Measurements from ENCODE around the gene PIK3C2G.

Gene PIK3C2G

DNA sequence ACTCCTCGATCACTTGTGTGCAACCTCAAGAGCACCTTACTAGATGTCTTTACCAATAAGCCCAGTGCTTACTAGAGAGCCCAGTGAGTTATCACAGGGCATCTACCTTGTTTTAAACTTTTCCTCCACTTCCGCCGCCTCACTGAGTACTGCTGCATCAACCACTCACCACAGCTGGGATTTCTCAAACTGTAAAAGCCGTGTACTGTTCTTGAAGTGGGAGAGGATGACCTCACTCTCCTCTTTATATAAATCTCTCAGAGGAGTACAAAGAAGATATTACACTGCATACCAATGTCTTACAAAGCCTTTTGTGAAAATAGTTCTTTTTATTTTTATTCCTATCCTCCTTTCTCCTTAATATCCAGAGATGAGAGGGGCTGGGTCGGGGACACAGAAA lies 382.4 kb downstream of the PIK3C2G start:
- Histone ChIP-seq H3K56ac (ENCODE audit: low read length) (no peak overlapping the region), H3K27ac (ENCODE audit: low read depth, low read length) (no peak overlapping the region), H3K4me1 (ENCODE audit: control insufficient read depth, low read depth, low read length) (no peaks in the 10 kb centered on the region), H2AK5ac (ENCODE audit: low read length) (no peak overlapping the region), H3K79me2 (ENCODE audit: control insufficient read depth, insufficient read depth, low read length) (no peaks in the 10 kb centered on the region), H2BK15ac (replicated peaks; ENCODE audit: low read depth) (no peak overlapping the region), H3K27me3 (ENCODE audit: insufficient read depth, low read length, poor library complexity) (no peaks in the 10 kb centered on the region), H3K18ac (ENCODE audit: low read length) (no peak overlapping the region), H2BK120ac (ENCODE audit: low read depth, low read length) (no peak overlapping the region), H3K4ac (ENCODE audit: low read depth, low read length) (no peak overlapping the region), H3K4me3 (ENCODE audit: low read length) (no peak overlapping the region), H3K79me1 (ENCODE audit: low read length) (no peaks in the 10 kb centered on the region), H3K23ac (ENCODE audit: low read length) (no peak overlapping the region), H3K36me3 (ENCODE audit: control insufficient read depth, insufficient read depth, low read length) (no peaks in the 10 kb centered on the region), H2BK5ac (ENCODE audit: low read length) (no peak overlapping the region), H4K8ac (ENCODE audit: low read depth, low read length) (no peak overlapping the region), H3K9ac (ENCODE audit: low read length) (no peak overlapping the region), H4K5ac (ENCODE audit: low read length) (no peak overlapping the region), H3K4me2 (ENCODE audit: low read length) (no peak overlapping the region)
- DNase-seq = no peak
- WGBS (ENCODE audit: extremely low coverage, insufficient coverage, low lambda C conversion rate) = no CpG with 5 or more reads among the region's 5 CpGs

GRCh38 chr12:18644564-18644963 lies 383.2 kb downstream of the PIK3C2G start:
- H4K5ac ChIP-seq (ENCODE audit: low read length) = no peak overlapping the region
- H3K56ac ChIP-seq (ENCODE audit: low read length) = no peak overlapping the region
- no peaks in the 10 kb centered on the region for H3K36me3 ChIP-seq (ENCODE audit: control insufficient read depth, insufficient read depth, low read length)
- H3K4me1 ChIP-seq (ENCODE audit: control insufficient read depth, low read depth, low read length) = no peaks in the 10 kb centered on the region
- H2AK5ac ChIP-seq (ENCODE audit: low read length) = no peak overlapping the region
- WGBS (ENCODE audit: extremely low coverage, insufficient coverage, low lambda C conversion rate) = no CpG with 5 or more reads among the region's 3 CpGs
- H3K4me3 ChIP-seq (ENCODE audit: low read length) = no peak overlapping the region
- H3K79me1 ChIP-seq (ENCODE audit: low read length) = no peaks in the 10 kb centered on the region
- no peak overlapping the region for H2BK120ac ChIP-seq (ENCODE audit: low read depth, low read length)
- H3K4me2 ChIP-seq (ENCODE audit: low read length) = no peak overlapping the region
- no peak overlapping the region for H2BK5ac ChIP-seq (ENCODE audit: low read length)
- no peak for DNase-seq
- no peaks in the 10 kb centered on the region for H3K27me3 ChIP-seq (ENCODE audit: insufficient read depth, low read length, poor library complexity)
- no peak overlapping the region for H3K27ac ChIP-seq (ENCODE audit: low read depth, low read length)
- H3K79me2 ChIP-seq (ENCODE audit: control insufficient read depth, insufficient read depth, low read length) = no peaks in the 10 kb centered on the region
- no peak overlapping the region for H4K8ac ChIP-seq (ENCODE audit: low read depth, low read length)
- H3K23ac ChIP-seq (ENCODE audit: low read length) = no peak overlapping the region
- H2BK15ac ChIP-seq (replicated peaks; ENCODE audit: low read depth) = no peak overlapping the region
- H3K4ac ChIP-seq (ENCODE audit: low read depth, low read length) = no peak overlapping the region
- no peak overlapping the region for H3K9ac ChIP-seq (ENCODE audit: low read length)
- H3K18ac ChIP-seq (ENCODE audit: low read length) = no peak overlapping the region

DNA sequence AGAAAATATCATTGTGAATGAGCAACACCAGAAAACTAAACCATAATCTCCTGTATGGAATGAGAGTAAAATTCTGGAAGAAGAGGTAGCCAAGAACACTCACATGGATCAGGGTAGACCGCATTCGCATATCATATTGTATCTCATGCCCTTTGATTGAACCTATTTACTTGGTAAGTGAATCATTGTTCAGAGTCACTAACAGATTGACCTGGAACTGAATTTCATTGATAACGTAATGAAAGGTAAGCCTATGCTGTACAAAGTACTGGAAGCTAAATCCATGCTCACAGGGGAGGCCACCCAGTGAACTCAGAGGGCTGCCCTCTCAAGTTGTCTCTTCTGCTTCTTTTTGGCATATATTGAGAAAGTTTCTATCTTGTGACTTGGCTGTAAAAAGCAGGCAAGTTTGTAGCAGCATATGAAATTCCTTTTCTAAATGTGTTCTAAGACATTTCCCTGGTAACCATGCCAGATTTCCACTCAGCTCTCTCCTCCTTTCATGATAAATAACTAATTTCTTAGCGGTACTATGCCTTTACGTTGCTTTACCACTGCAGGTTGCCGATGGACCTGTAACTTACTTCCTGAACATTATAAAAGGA lies 385.1 kb downstream of the PIK3C2G start:
- no peaks in the 10 kb centered on the region for H3K36me3 ChIP-seq (ENCODE audit: control insufficient read depth, insufficient read depth, low read length)
- H3K23ac ChIP-seq (ENCODE audit: low read length) = no peak overlapping the region
- H3K4me2 ChIP-seq (ENCODE audit: low read length) = no peak overlapping the region
- H3K27me3 ChIP-seq (ENCODE audit: insufficient read depth, low read length, poor library complexity) = no peaks in the 10 kb centered on the region
- no peak overlapping the region for H3K9ac ChIP-seq (ENCODE audit: low read length)
- H3K56ac ChIP-seq (ENCODE audit: low read length) = no peak overlapping the region
- H3K4me1 ChIP-seq (ENCODE audit: control insufficient read depth, low read depth, low read length) = no peaks in the 10 kb centered on the region
- H3K27ac ChIP-seq (ENCODE audit: low read depth, low read length) = no peak overlapping the region
- H3K79me2 ChIP-seq (ENCODE audit: control insufficient read depth, insufficient read depth, low read length) = no peaks in the 10 kb centered on the region
- no peak overlapping the region for H4K8ac ChIP-seq (ENCODE audit: low read depth, low read length)
- H3K18ac ChIP-seq (ENCODE audit: low read length) = no peak overlapping the region
- H4K5ac ChIP-seq (ENCODE audit: low read length) = no peak overlapping the region
- no peak overlapping the region for H2BK15ac ChIP-seq (replicated peaks; ENCODE audit: low read depth)
- H2AK5ac ChIP-seq (ENCODE audit: low read length) = no peak overlapping the region
- H3K4me3 ChIP-seq (ENCODE audit: low read length) = no peak overlapping the region
- no peak overlapping the region for H2BK5ac ChIP-seq (ENCODE audit: low read length)
- H3K79me1 ChIP-seq (ENCODE audit: low read length) = no peaks in the 10 kb centered on the region
- no peak overlapping the region for H2BK120ac ChIP-seq (ENCODE audit: low read depth, low read length)
- no peak overlapping the region for H3K4ac ChIP-seq (ENCODE audit: low read depth, low read length)
- no peak for DNase-seq
- no CpG with 5 or more reads among the region's 6 CpGs for WGBS (ENCODE audit: extremely low coverage, insufficient coverage, low lambda C conversion rate)

DNA sequence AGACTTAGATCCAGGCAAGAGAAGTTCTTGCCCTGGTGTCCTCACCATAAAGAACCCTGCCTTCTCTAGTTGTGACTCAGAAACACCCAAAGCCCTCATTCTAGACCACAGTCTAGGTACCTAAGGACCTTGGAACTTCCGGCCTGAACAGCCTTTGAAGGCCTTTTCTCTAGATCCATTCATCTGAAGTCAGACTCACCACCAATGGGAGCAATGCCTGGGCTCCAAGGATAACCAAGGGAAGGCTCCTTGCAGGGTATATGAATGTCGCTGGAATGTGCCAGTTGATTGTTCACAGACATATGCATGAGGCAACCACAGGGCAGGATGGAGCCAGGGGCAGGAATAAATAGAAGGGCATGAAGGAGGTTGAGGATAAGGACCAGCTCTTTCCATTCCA lies 390.2 kb downstream of the PIK3C2G start:
- no peak overlapping the region for H3K27ac ChIP-seq (ENCODE audit: low read depth, low read length)
- no peaks in the 10 kb centered on the region for H3K36me3 ChIP-seq (ENCODE audit: control insufficient read depth, insufficient read depth, low read length)
- peaks cover 2% of the 10 kb centered on the region for H3K4me1 ChIP-seq (ENCODE audit: control insufficient read depth, low read depth, low read length)
- no peak overlapping the region for H3K4me3 ChIP-seq (ENCODE audit: low read length)
- H3K79me1 ChIP-seq (ENCODE audit: low read length) = no peaks in the 10 kb centered on the region
- no peaks in the 10 kb centered on the region for H3K27me3 ChIP-seq (ENCODE audit: insufficient read depth, low read length, poor library complexity)
- H3K56ac ChIP-seq (ENCODE audit: low read length) = no peak overlapping the region
- no peak overlapping the region for H3K18ac ChIP-seq (ENCODE audit: low read length)
- H3K4ac ChIP-seq (ENCODE audit: low read depth, low read length) = no peak overlapping the region
- no peak overlapping the region for H3K23ac ChIP-seq (ENCODE audit: low read length)
- no peak for DNase-seq
- no CpG with 5 or more reads among the region's 2 CpGs for WGBS (ENCODE audit: extremely low coverage, insufficient coverage, low lambda C conversion rate)
- H2BK5ac ChIP-seq (ENCODE audit: low read length) = no peak overlapping the region
- no peaks in the 10 kb centered on the region for H3K79me2 ChIP-seq (ENCODE audit: control insufficient read depth, insufficient read depth, low read length)
- H2BK15ac ChIP-seq (replicated peaks; ENCODE audit: low read depth) = no peak overlapping the region
- H4K5ac ChIP-seq (ENCODE audit: low read length) = no peak overlapping the region
- H4K8ac ChIP-seq (ENCODE audit: low read depth, low read length) = no peak overlapping the region
- no peak overlapping the region for H2AK5ac ChIP-seq (ENCODE audit: low read length)
- H3K4me2 ChIP-seq (ENCODE audit: low read length) = no peak overlapping the region
- no peak overlapping the region for H3K9ac ChIP-seq (ENCODE audit: low read length)
- no peak overlapping the region for H2BK120ac ChIP-seq (ENCODE audit: low read depth, low read length)

DNA sequence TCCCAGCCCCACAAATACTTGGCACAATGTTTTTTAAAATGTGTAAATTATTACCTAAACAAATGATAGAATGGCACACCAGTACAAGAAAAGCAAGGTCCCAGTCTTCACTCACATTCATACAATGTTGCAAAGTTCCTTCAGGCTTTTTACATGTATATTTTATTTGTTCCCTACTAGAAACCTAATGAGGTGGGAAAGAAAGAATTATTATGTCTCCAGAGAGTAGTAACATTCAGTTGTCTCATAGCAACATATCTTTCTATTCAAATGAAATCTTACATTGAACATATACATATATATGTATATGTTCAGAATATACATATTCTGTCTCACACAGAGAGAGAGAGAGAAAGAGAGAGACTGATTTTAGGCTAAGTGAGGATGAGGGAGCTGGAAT lies 391.3 kb downstream of the PIK3C2G start:
- Histone ChIP-seq H2BK5ac (ENCODE audit: low read length) (no peak overlapping the region), H3K4me3 (ENCODE audit: low read length) (no peak overlapping the region), H3K23ac (ENCODE audit: low read length) (no peak overlapping the region), H3K4me1 (ENCODE audit: control insufficient read depth, low read depth, low read length) (peaks cover 2% of the 10 kb centered on the region), H3K79me1 (ENCODE audit: low read length) (no peaks in the 10 kb centered on the region), H3K79me2 (ENCODE audit: control insufficient read depth, insufficient read depth, low read length) (no peaks in the 10 kb centered on the region), H3K4me2 (ENCODE audit: low read length) (no peak overlapping the region), H3K18ac (ENCODE audit: low read length) (no peak overlapping the region), H4K5ac (ENCODE audit: low read length) (no peak overlapping the region), H3K56ac (ENCODE audit: low read length) (no peak overlapping the region), H3K4ac (ENCODE audit: low read depth, low read length) (no peak overlapping the region), H3K9ac (ENCODE audit: low read length) (no peak overlapping the region), H3K36me3 (ENCODE audit: control insufficient read depth, insufficient read depth, low read length) (no peaks in the 10 kb centered on the region), H3K27ac (ENCODE audit: low read depth, low read length) (no peak overlapping the region), H2BK120ac (ENCODE audit: low read depth, low read length) (no peak overlapping the region), H2AK5ac (ENCODE audit: low read length) (no peak overlapping the region), H2BK15ac (replicated peaks; ENCODE audit: low read depth) (peak overlapping the region; percentile 19), H3K27me3 (ENCODE audit: insufficient read depth, low read length, poor library complexity) (no peaks in the 10 kb centered on the region), H4K8ac (ENCODE audit: low read depth, low read length) (no peak overlapping the region)
- no peak for DNase-seq

- H3K27me3 ChIP-seq (ENCODE audit: insufficient read depth, low read length, poor library complexity) = no peaks in the 10 kb centered on the region
- no peak overlapping the region for H3K27ac ChIP-seq (ENCODE audit: low read depth, low read length)
- H2BK5ac ChIP-seq (ENCODE audit: low read length) = no peak overlapping the region
- no peaks in the 10 kb centered on the region for H3K79me2 ChIP-seq (ENCODE audit: control insufficient read depth, insufficient read depth, low read length)
- no peak overlapping the region for H2BK120ac ChIP-seq (ENCODE audit: low read depth, low read length)
- no peak overlapping the region for H2AK5ac ChIP-seq (ENCODE audit: low read length)
- H2BK15ac ChIP-seq (replicated peaks; ENCODE audit: low read depth) = peak overlapping the region; percentile 7
- no peak overlapping the region for H3K23ac ChIP-seq (ENCODE audit: low read length)
- no peaks in the 10 kb centered on the region for H3K36me3 ChIP-seq (ENCODE audit: control insufficient read depth, insufficient read depth, low read length)
- no CpG with 5 or more reads among the region's 1 CpG for WGBS (ENCODE audit: extremely low coverage, insufficient coverage, low lambda C conversion rate)
- H3K56ac ChIP-seq (ENCODE audit: low read length) = no peak overlapping the region
- no peak overlapping the region for H4K5ac ChIP-seq (ENCODE audit: low read length)
- no peak overlapping the region for H3K4me3 ChIP-seq (ENCODE audit: low read length)
- no peaks in the 10 kb centered on the region for H3K79me1 ChIP-seq (ENCODE audit: low read length)
- H3K4me2 ChIP-seq (ENCODE audit: low read length) = no peak overlapping the region
- DNase-seq = no peak
- H3K4me1 ChIP-seq (ENCODE audit: control insufficient read depth, low read depth, low read length) = peaks cover 2% of the 10 kb centered on the region
- no peak overlapping the region for H3K18ac ChIP-seq (ENCODE audit: low read length)
- no peak overlapping the region for H3K4ac ChIP-seq (ENCODE audit: low read depth, low read length)
- no peak overlapping the region for H3K9ac ChIP-seq (ENCODE audit: low read length)
- H4K8ac ChIP-seq (ENCODE audit: low read depth, low read length) = no peak overlapping the region
Measured at GRCh38 chr12:18653465-18653864, 392.1 kb downstream of the PIK3C2G start.
